B cell (primary cell): ENCODE measurements around the gene MTHFS. TPM values are rescaled to one million over a fixed set of nuclear protein-coding genes. Genes with fewer than 3 reads are reported as not detected.

ENCODE experiments used
- ATAC-seq: fragments of 200-7000 bp; cut with Tn5 transposase; one replicate; pipeline ENCODE4 v1.10.0; 2021; ENCODE audit warnings: low read depth, mild to moderate bottlenecking, moderate number of reproducible peaks, moderate library complexity
- CTCF ChIA-PET: fragments of 350-600 bp; sonication (Branson Sonifier 250); formaldehyde crosslinking; loops from one replicate; lab custom pipeline; 2021; ENCODE audit warnings: antibody characterized with exemption, inconsistent platforms; lab: Charles Lee
- POLR2A ChIA-PET: fragments of 350-600 bp; sonication (Branson Sonifier 250); formaldehyde crosslinking; loops from one replicate; lab custom pipeline; 2021; ENCODE audit warnings: antibody characterized with exemption; lab: Charles Lee
- DNase-seq: peaks from one replicate; pipeline ENCODE4 v3.0.0; 2013
- H2AFZ ChIP-seq: 2 replicates; pipeline ENCODE4 v1.6.1; 2012; ENCODE audit warnings: mild to moderate bottlenecking, low read depth, low read length; ENCODE audit not compliant: insufficient read depth, poor library complexity, severe bottlenecking
- H3K27ac ChIP-seq, 2 donors: 1 replicate in 1 of 2; 2 replicates in 1 of 2; pipeline ENCODE4 v1.5.1; 2012 to 2013; ENCODE audit warnings: low read length in 2 of 2, mild to moderate bottlenecking in 2 of 2, moderate library complexity in 1 of 2
- H3K27me3 ChIP-seq, 4 experiments: fragments of 200-600 bp in 1 of 4; sonication (generic) in 1 of 4; replicated peaks in 1 of 4; 1 replicate in 2 of 4; 2 replicates in 2 of 4; pipeline versions ENCODE4 v1.6.1 to v1.7.0; 2013 to 2016; ENCODE audit warnings: low read length in 3 of 4, mild to moderate bottlenecking in 2 of 4, mixed read lengths in 1 of 4, moderate library complexity in 1 of 4; ENCODE audit not compliant: insufficient read depth in 4 of 4, control insufficient read depth in 3 of 4; ENCODE audit errors: control extremely low read depth in 1 of 4
- H3K36me3 ChIP-seq, 2 experiments: replicated peaks in 1 of 2; 1 replicate in 1 of 2; 2 replicates in 1 of 2; pipeline versions ENCODE4 v1.6.1 to v1.7.1; 2013; ENCODE audit warnings: low read length in 1 of 2; ENCODE audit not compliant: insufficient read depth in 2 of 2, control insufficient read depth in 1 of 2; ENCODE audit errors: control extremely low read depth in 1 of 2, extremely low read depth in 1 of 2
- H3K4me1 ChIP-seq, 2 donors: fragments of 200-600 bp in 1 of 2; sonication (generic) in 1 of 2; 1 replicate in 1 of 2; 2 replicates in 1 of 2; pipeline versions ENCODE4 v1.5.1 to v1.6.1; 2013 to 2017; ENCODE audit warnings: low read length in 2 of 2; ENCODE audit not compliant: control insufficient read depth in 2 of 2, insufficient read depth in 2 of 2
- H3K4me2 ChIP-seq: replicated peaks from 2 replicates; pipeline ENCODE3; 2012; ENCODE audit warnings: mild to moderate bottlenecking, low read depth, low read length; ENCODE audit not compliant: poor library complexity, severe bottlenecking
- H3K4me3 ChIP-seq, 5 experiments: fragments of 200-600 bp in 1 of 5; sonication (generic) in 1 of 5; 1 replicate in 3 of 5; 2 replicates in 2 of 5; pipeline versions ENCODE4 v1.5.1 to v1.7.0; 2011 to 2016; ENCODE audit warnings: low read length in 4 of 5, mild to moderate bottlenecking in 4 of 5, low read depth in 2 of 5, control low read depth in 1 of 5, moderate library complexity in 1 of 5; ENCODE audit not compliant: insufficient read depth in 1 of 5; ENCODE audit errors: control extremely low read depth in 1 of 5, extremely low read depth in 1 of 5
- H3K79me2 ChIP-seq: fragments of 200-600 bp; sonication (generic); one replicate; pipeline ENCODE4 v1.6.0; 2016; ENCODE audit warnings: low read length; ENCODE audit not compliant: control insufficient read depth, insufficient read depth
- H3K9ac ChIP-seq: fragments of 200-600 bp; sonication (generic); 2 replicates; pipeline ENCODE4 v1.6.1; 2017; ENCODE audit warnings: mild to moderate bottlenecking, low read length, moderate library complexity
- H3K9me3 ChIP-seq, 3 donors: one replicate each; pipeline versions ENCODE4 v1.6.1 to v1.7.1; 2013; ENCODE audit warnings: low read length in 2 of 3; ENCODE audit not compliant: control insufficient read depth in 2 of 3, insufficient read depth in 1 of 3; ENCODE audit errors: control extremely low read depth in 1 of 3
- H4K20me1 ChIP-seq: 2 replicates; pipeline ENCODE4 v1.6.0; 2012; ENCODE audit warnings: mild to moderate bottlenecking, low read length; ENCODE audit not compliant: insufficient read depth, control insufficient read depth, poor library complexity, severe bottlenecking
- H3K27ac Mint-ChIP-seq: one replicate; pipeline ENCODE4 v1.8.0; 2021; ENCODE audit warnings: mixed read lengths
- H3K27me3 Mint-ChIP-seq: one replicate; pipeline ENCODE4 v1.8.0; 2021; ENCODE audit warnings: mixed read lengths
- H3K4me1 Mint-ChIP-seq: one replicate; pipeline ENCODE4 v1.8.0; 2021; ENCODE audit warnings: mixed read lengths
- H3K4me3 Mint-ChIP-seq: one replicate; pipeline ENCODE4 v1.8.0; 2021; ENCODE audit warnings: mixed read lengths
- H3K9me3 Mint-ChIP-seq: one replicate; pipeline ENCODE4 v1.8.0; 2022; ENCODE audit warnings: mixed read lengths; ENCODE audit not compliant: insufficient read depth
- CTCF ChIP-seq: fragments of 200-600 bp; IDR thresholded peaks from one replicate; pipeline ENCODE4 v1.8.0; 2022; ENCODE audit warnings: antibody characterized with exemption, mild to moderate bottlenecking
- EZH2 ChIP-seq: IDR thresholded peaks from 2 replicates; pipeline ENCODE4 v1.6.1; 2012; ENCODE audit warnings: borderline replicate concordance, low read depth, mild to moderate bottlenecking, moderate library complexity, low read length; ENCODE audit not compliant: insufficient read depth, poor library complexity, severe bottlenecking
- WGBS: methylation state at CpG from one replicate; pipeline ENCODE4 v1.1.5; 2013; ENCODE audit warnings: missing lambda C conversion rate; ENCODE audit not compliant: insufficient coverage; 5-methylcytosine and 5-hydroxymethylcytosine counted together
- intact Hi-C: fragments of 100-400 bp; cut with micrococcal nuclease; formaldehyde crosslinking; loops from one replicate; pipeline ENCODE4 v1.10.0; 2022
- polyA plus RNA-seq: library from polyadenylated mRNA; depleted of rRNA; stranded (reverse); fragments of >200 nt; gene quantifications from 2 replicates; pipeline ENCODE4 v1.2.3, GENCODE V29; 2012
- total RNA-seq, 2 donors: library from RNA; stranded (reverse); fragments of 120-200 nt in 1 of 2; gene quantifications; 1 replicate in 1 of 2; 2 replicates in 1 of 2; pipeline versions ENCODE4 v1.2.3 to v1.2.4, GENCODE V29; 2013 to 2022

Gene MTHFS
- total and polyA plus RNA-seq, 2 donors (not counting 1 experiment from before 2014, with no cell fraction given) = 20.1 to 20.9 TPM

GRCh38 chr15:79887054-79887930 is 9.5 kb downstream of the MTHFS start:
- intact Hi-C loops = no loop called here
- H3K27me3 Mint-ChIP-seq = no peaks in the 10 kb centered on the region
- Histone ChIP-seq H2AFZ (no peak overlapping the region), H3K36me3 (peaks cover 6 to 65% of the 10 kb centered on the region in 2 experiments), H3K27ac (no peak overlapping the region), H3K27me3 (no peaks in the 10 kb centered on the region), H3K79me2 (peaks cover 75% of the 10 kb centered on the region), H4K20me1 (peaks cover 19% of the 10 kb centered on the region), H3K9me3 (no peaks in the 10 kb centered on the region), H3K9ac (no peak overlapping the region), H3K4me3 (no peak overlapping the region), H3K4me2 (no peak overlapping the region), H3K4me1 (no peaks in the 10 kb centered on the region)
- 97% methylated on average over 7 of the region's 10 CpGs for WGBS
- DNase-seq (no peak), ATAC-seq (no peak)
- H3K4me3 Mint-ChIP-seq = no peak overlapping the region
- CTCF ChIA-PET = interaction anchor here (0.7 to 1.3 kb wide), 4 partner anchors 32 to 186 kb away, joined by 3 to 4 read pairs (median 3); no protein-coding TSS in a partner anchor
- no peak overlapping the region for H3K27ac Mint-ChIP-seq
- H3K4me1 Mint-ChIP-seq = peaks cover 2% of the 10 kb centered on the region
- no peak for TF ChIP-seq EZH2
- no peak for TF ChIP-seq CTCF
- no peaks in the 10 kb centered on the region for H3K9me3 Mint-ChIP-seq
- POLR2A ChIA-PET = no interaction called here

GRCh38 chr15:79886124-79886523 is 10.7 kb downstream of the MTHFS start:
- ATAC-seq = no peak
- ChIA-PET POLR2A (no interaction called here), CTCF (interaction anchor here (0.9 to 1.3 kb wide), 2 partner anchors 31 to 36 kb away, joined by 3 to 4 read pairs; no protein-coding TSS in a partner anchor)
- Histone ChIP-seq H3K4me3 (no peak overlapping the region), H3K9me3 (no peaks in the 10 kb centered on the region), H3K27me3 (no peaks in the 10 kb centered on the region), H3K79me2 (peaks cover 66% of the 10 kb centered on the region), H3K4me2 (no peak overlapping the region), H4K20me1 (peaks cover 19% of the 10 kb centered on the region), H2AFZ (no peak overlapping the region), H3K4me1 (no peaks in the 10 kb centered on the region), H3K36me3 (peaks cover 7 to 73% of the 10 kb centered on the region in 2 experiments), H3K9ac (no peak overlapping the region), H3K27ac (no peak overlapping the region)
- no peaks in the 10 kb centered on the region for H3K27me3 Mint-ChIP-seq
- intact Hi-C loops = no loop called here
- no CpG with 5 or more reads among the region's 3 CpGs for WGBS
- peaks cover 2% of the 10 kb centered on the region for H3K4me1 Mint-ChIP-seq
- H3K9me3 Mint-ChIP-seq = no peaks in the 10 kb centered on the region
- H3K27ac Mint-ChIP-seq = no peak overlapping the region
- TF ChIP-seq EZH2 (no peak), CTCF (no peak)
- DNase-seq = no peak
- no peak overlapping the region for H3K4me3 Mint-ChIP-seq
